ENCODE measurements around the gene DAZAP1.

DNA sequence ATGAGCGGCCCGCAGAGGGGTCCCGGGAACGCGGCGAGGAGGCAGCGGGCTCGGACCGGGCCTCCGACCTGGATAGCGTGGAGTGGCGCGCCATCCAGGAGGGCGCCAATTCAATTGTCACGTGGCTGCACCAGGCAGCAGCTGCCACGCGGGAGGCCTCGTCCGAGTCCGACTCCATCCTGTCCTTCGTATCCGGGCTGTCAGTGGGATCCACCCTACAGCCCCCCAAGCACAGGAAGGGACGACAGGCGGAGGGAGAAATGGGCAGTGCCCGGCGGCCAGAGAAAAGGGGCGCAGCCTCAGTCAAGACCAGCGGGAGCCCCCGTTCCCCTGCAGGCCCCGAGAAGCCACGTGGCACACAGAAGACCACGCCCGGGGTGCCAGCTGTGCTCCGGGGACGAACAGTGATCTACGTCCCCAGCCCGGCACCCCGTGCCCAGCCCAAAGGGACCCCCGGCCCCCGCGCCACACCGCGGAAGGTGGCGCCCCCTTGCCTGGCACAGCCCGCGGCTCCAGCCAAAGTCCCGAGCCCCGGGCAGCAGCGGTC is 61.0 kb downstream of the DAZAP1 start:
- TF ChIP-seq POLR2AphosphoS5 (IDR thresholded peaks at IDR 0.05) (no peak), CTCF (IDR thresholded peaks at IDR 0.05) (no peak), POLR2A (IDR thresholded peaks at IDR 0.05) (no peak)

All from breast epithelium (tissue), 3 donors.